HG03439 (cell line): ENCODE data around the gene FOXJ1.

Experiments
- ATAC-seq: cut with Tn5 transposase; IDR thresholded peaks from one replicate; pipeline ENCODE4 v1.9.1; 2021; ENCODE audit warnings: mild to moderate bottlenecking, moderate library complexity; ENCODE audit not compliant: unreplicated experiment

The FOXJ1 gene

DNA sequence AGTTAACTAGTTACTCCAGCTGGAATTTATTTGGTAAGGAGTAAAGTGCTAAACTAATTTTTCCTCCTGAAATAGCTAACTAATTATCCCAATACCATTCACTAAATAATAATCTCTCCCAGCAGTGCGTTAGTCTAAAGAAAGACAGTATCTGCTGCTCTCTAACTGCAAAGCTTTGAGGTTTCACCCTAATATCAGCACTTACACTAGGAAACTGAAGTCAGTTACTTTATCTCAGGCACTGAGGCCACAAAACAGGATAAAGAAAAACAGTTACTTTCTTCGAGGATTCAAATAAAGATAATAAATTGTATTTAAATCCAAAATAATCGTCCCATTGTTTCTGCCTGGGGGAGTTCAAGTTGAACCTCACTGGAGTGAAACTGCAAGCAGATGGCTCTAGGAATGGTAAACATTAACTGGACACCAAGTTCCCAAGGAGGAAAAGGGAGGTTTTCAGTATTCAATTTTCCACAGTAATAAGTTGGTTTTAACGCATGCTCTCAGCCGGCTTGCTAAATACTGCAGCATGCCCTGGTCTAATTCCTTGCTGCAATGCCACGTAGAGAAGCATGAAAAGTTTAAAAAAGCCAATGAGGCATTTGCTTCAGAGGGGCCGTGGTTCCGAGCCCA lies 20.0 kb upstream of the FOXJ1 start:
- no peak for ATAC-seq

DNA sequence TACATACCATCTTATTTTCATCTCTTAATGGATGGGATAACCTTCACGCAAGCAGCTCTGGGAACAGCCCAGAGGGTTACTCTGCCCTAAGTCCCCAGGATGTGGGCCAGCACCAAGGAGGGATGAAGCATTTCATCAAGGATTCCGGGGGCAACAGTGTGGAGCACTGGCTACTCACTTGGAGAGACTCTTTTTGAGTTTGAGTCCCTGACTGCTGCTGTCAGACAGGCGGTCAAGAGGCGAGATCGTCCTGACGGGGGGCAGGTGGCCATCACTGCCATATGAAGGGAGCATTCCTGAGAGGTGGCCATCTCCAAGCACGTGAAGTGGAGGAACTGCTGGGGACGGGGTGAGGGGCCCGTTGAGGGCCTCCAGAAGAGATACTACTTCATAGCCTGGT lies 18.1 kb upstream of the FOXJ1 start:
- no peak for ATAC-seq

- ATAC-seq, result no peak
These were observed 16.7 kb upstream of the FOXJ1 start for GRCh38 chr17:76157759-76158158.

DNA sequence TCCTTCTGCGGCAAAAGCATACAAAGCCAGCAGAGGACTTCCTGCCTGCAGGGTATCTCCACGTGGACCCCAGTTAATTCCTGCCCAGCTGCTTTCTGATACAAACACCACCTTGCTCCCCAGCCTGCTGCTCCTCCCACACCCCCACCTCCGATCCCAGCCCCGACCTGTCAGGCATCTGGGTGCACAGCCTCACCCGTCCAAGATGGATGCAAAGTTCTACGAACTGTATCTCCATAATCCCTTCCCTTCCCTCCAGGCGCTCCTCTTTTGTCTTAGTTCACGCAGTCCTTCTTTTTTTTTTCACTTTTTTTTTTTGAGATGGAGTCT lies 15.6 kb upstream of the FOXJ1 start:
- no peak for ATAC-seq

DNA sequence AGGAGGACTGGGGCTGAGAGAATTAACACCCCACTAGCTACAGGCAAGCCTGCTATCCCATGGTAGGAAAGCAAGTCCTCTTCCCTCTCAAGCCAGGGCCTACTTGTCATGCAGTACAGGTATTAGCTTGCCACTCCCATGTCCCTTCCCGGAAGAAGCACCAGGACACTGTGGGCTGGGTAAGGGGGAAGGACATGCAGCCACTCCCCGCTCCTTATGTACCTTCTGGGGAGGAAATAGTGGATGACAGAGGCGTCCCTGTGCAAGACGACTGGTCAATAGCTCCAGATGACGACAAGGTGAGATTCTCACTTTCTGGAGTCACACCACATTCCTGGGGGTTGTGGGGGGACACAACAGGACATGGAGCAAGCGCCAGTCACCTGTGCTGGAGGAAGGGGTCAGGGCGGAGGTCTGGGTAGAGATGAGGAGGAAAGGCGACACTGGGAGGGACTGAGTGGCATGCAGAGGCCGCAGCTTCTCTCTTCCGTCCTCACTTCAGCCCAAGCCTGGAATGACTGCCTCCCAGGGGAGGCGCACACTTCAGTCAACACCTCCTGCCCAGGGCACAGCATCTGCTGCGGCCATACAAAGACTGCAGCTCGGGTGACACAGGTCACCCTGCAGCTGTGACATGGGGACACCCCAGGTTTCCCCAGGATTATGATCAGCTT lies 15.1 kb upstream of the FOXJ1 start:
- ATAC-seq, result no peak

DNA sequence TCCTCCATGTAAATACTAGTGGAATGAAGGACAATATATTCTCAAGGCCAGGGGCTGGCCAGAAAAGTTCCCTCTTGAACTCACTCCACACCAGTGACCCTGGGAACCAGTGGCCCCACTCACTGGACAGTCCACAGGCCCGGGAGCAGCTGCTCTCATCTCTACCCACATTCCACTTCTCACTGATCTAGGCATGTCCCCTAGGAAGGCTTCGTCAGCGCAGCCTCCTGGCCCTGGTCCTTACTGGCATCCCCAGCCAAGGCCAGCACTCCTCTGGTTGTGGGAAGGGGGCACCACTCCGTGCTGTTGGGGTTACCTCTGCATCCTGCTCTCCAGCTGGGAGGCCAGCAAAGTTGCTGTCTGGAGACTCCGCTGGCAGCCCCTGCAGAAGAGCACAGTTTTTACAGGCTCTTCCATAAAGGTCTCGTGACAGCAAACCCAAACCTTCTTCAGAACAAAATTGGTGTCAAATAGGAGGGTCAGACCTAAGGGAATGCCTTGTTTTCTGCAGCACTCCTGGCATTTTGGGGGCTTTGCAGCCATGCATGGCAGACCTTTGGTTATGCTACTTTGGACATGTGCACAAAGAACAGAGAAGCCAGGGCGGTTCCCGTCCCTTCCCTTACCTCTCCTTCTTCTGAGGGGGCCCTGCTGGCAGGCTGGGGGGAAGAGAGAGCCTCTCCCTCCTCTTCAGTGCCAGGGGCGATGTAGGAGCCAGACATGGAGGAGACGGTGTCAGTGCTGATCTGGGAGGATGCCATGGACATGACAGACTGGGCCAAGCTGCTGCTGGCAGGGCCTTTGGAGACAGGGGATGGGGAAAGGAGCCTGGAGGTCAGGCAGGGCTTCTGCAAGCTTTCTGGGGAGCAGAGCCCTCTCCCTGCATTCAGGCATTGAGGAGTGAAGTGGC lies 14.1 kb upstream of the FOXJ1 start:
- no peak for ATAC-seq

- no peak for ATAC-seq
These were observed 13.2 kb upstream of the FOXJ1 start for GRCh38 chr17:76154292-76154691.

DNA sequence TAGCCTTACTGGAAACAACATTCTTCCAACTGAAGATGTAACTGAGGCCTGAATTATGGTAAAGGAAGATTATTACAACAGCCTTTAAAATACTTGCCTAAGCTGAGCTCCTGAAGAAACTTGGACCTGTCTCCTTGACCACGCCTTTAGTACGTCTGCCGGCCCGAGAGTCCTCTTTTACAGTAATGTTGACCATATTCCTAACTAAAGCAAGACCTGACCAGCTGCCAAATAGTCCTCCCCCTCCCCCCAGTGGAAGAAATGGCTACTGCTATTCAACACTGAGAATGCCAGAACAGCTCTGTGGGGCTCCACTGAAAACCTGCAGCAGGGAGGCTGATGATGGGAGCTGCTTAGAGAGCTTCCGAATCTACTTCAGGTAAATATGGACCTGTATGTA lies 12.6 kb upstream of the FOXJ1 start:
- no peak for ATAC-seq

DNA sequence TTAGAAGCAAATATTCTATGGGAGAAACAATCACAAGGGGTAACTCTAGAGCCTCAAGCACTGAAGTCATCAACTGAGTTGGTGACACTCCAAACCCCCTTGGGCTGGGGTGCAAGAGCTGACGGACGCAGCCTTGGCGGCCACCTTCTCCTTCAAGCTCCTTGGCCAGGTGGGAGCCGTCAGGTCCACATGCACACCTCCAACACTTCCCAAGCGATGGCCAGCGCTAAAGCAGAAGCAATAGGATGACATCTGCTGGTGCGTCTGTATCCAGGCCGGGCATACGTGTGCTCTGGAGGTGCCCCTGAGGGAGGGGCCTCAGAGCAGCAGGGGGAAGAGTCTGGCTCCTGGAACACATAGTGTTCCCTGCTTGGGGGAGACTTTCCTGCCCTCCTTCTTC lies 12.2 kb upstream of the FOXJ1 start:
- ATAC-seq, result no peak

DNA sequence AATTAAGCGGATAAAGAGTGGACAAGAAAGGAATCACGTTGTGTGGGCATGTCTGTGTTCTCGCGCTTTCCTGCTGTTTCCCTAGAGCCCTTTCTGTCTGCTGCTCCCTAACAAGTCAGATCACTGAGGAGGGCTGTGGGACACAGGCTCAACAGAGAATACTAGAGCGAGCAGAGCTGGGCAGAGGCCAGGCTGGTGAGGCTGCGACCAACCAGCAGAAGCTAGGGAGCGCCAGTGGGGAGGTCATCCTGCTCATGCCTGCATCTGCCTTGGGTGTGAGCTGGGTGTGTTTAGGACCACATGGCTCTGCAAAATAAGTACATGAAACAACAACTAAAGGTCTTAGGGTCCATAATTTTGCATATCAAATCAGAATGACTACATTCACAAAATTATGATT lies 11.5 kb upstream of the FOXJ1 start:
- ATAC-seq, result no peak

GRCh38 chr17:76151896-76152454 lies 10.9 kb upstream of the FOXJ1 start:
- no peak for ATAC-seq

DNA sequence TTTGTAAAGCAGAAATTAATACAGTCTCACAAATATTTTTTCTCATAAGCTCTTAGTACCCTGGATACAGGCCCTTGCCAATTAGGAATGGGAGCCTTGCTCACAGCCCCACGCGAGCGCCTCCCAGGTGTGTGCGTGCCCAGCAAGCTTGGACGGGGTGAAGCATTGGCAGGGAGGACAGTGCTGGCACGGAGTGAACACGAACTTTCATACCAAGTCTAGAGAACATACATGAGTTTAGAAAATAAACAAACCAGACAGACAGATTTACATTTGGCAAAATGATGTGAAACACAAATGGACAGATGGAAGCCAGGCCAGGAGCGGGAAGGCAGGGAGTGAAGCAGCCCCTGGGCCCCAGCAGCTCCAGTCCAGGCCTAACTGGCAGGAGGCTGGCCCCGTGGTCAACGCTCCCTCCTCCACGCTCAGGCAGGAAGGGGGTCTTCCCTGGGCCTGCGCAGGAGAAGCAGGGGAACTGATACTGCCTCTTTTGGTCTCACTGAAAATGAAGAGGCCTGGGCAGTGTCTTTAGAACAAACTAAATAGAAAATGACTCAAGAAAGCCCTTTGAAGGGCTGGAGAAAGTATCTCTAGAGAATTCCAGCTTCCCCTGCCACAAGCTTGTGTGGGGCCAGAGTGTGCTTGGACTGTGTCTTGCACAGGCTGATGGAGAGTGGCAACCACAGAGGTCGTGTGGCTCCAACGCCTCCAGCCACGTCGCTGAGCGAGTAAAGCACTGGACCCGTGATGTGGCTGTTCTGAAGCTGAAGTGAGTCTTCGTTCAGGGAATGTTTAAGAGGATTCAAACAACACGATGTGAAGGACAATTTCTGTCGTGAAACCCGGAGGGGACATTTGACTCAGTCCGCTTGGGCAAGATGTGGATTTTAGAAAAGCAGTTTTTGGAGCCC lies 9.9 kb upstream of the FOXJ1 start:
- no peak for ATAC-seq

DNA sequence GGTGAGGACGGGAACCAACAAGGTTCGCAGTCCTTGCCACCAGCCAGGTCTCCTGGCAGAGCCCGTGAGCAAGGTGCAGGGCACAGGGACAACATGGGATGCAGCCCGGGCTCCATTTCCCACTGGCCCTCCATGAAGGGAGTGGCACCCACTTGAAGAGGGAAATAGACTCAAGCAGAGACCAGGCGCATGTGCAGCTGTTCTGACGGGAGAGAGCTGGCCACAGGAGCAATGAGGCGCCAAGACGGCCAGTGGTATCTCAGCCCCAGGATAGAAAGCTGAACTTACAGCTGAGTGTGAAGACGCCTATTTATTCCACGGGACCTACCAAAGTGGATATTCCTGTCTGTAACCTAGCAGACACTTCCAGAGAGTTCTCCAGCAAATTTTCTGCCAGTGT lies 8.2 kb upstream of the FOXJ1 start:
- ATAC-seq, result no peak

GRCh38 chr17:76148015-76148326 lies 6.9 kb upstream of the FOXJ1 start:
- no peak for ATAC-seq

GRCh38 chr17:76147211-76148014 lies 6.4 kb upstream of the FOXJ1 start:
- no peak for ATAC-seq

DNA sequence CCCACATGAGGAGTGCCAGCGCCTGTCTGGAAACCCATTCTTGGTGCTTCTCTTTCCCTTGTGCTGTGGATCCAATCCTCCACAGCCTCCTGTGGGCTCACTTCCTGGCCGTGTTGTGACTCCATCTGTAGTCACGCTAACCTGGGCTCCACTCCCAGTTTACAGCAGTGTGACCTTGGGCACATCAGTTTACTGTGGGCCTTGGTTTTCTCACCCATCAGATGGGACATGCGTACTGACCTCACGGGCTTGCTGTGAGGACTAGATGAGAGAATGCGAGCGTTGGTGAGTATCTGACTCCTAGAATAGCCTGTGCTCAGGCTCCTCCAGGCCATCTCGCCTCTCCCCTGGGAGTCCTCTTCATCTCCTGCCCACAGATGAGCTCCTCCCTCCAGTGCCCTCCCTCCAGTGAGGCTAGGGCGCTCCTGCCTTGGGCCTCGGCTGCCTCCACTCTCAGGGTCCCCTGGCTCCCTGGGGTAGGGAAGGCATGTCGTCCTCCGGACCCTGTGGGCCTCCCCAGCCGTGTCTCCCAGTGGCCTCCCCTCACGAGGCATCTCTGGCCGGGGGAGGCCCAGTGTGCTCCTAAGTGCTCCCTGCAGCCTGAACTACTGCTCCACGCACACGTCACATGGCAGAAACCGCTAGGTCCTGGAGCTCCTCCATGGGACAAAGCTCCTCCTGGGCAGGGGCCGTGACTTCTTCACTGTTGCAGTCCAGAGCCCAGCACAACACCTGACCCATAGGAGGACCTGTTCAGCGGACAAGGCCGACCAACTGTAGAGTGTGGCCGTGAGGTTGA lies 5.2 kb upstream of the FOXJ1 start:
- ATAC-seq, result no peak

DNA sequence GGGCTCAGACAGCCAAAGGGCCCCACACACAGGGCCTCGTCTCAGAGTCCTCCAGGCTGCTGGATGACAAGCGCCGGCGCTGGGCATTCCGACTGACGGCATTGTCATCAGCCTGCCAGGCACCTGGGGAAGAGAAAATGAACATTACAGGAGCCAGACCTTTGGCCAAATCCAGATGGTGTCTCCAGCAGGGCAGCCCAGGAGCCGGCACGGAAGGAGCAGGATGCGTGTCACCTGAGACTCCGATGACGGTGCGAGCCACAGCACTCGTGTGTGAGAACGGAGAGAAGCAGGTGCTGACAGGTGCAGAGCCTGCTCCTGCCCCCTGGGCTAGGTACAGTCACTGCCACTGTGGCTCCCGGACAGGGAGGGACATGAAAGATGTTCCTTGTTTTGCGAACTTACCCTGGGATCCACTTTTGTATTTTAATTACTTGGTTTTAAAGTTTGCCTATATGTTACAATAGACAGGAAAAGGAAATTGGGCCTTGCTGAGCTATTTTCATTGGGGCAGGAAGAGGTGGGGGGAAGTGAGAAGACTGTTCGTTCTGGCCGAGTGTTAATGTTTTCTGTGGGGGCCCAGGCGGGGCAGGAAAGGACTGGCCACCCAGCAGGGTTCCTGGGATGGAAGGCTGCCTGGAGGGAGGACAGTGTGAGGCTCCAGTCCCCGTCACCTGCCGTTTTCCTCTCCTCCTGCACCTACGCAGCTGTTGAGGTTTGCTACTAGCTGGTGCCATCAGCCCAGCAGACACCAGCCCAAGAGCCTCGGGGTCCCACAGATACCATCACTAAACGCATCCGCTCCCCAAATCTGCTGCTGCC lies 4.4 kb upstream of the FOXJ1 start:
- ATAC-seq, result no peak

DNA sequence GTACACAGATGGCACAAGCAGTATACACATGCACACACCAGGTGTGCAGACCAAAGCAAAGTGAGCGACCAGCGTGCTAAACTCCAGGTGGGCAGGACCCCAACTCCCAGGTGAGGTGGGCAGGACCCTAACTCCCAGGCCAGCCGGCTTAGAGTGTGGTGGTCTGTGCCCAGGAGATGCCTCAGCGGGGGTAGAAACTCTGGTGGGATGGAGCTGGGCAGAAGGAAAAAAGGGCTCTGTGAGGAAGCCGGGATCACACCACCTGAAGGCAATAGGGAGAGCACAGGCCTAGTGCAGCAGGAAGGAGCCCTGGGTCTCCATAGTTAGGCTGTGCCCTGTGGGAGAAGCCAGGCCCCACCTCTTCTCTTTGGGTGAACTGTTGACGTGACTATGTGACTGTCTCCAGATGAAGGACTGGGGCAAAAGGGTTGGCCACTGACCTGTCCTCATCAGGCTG lies 1.6 kb upstream of the FOXJ1 start:
- ATAC-seq, result no peak
